ENCODE results near the gene GABRQ. TPM values are rescaled to one million over a fixed set of nuclear protein-coding genes. Genes with fewer than 3 reads are reported as not detected.

The GABRQ gene
- total RNA-seq, 6 donors from 2014 or later = not detected

GRCh38 chrX:152640034-152640818 lies 2.5 kb downstream of the GABRQ start:
- H3K27me3 ChIP-seq = peaks cover 0 to 14% (median 0%) of the 10 kb centered on the region in 4 donors
- TF ChIP-seq CTCF (IDR thresholded peaks at IDR 0.05) = no peak
- TF ChIP-seq POLR2A (IDR thresholded peaks at IDR 0.05) = no peak
- no peak for TF ChIP-seq POLR2AphosphoS5 (IDR thresholded peaks at IDR 0.05)
- no peak for TF ChIP-seq EP300 (IDR thresholded peaks at IDR 0.05)
- 72 to 89% methylated on average over 13 to 18 of the region's 18 CpGs for WGBS, 2 donors
- H3K9me3 ChIP-seq = no peaks in the 10 kb centered on the region
- H3K4me1 ChIP-seq = peaks cover 0 to 7% (median 0%) of the 10 kb centered on the region in 4 donors
- H3K36me3 ChIP-seq = no peaks in the 10 kb centered on the region
- no peak for ATAC-seq (ENCODE audit: low FRiP score in 2 of 2)
- no peak overlapping the region for H3K4me3 ChIP-seq
- no peak for DNase-seq
- H3K27ac ChIP-seq = no peak overlapping the region

- Histone ChIP-seq H3K27me3 (peaks cover 0 to 14% (median 0%) of the 10 kb centered on the region in 4 donors), H3K27ac (no peak overlapping the region), H3K36me3 (no peaks in the 10 kb centered on the region), H3K4me3 (no peak overlapping the region), H3K9me3 (no peaks in the 10 kb centered on the region), H3K4me1 (peaks cover 0 to 7% (median 0%) of the 10 kb centered on the region in 4 donors)
- DNase-seq (no peak), ATAC-seq (ENCODE audit: low FRiP score in 2 of 2) (no peak)
- 62 to 67% methylated on average over 9 to 10 of the region's 10 CpGs for WGBS, 2 donors
- TF ChIP-seq CTCF (IDR thresholded peaks at IDR 0.05) = no peak
- no peak for TF ChIP-seq EP300 (IDR thresholded peaks at IDR 0.05)
- no peak for TF ChIP-seq POLR2A (IDR thresholded peaks at IDR 0.05)
- TF ChIP-seq POLR2AphosphoS5 (IDR thresholded peaks at IDR 0.05) = no peak
Measured at GRCh38 chrX:152641256-152641875, 3.7 kb downstream of the GABRQ start.

GRCh38 chrX:152641996-152642395 lies 4.3 kb downstream of the GABRQ start:
- H3K4me1 ChIP-seq = peaks cover 0 to 7% (median 0%) of the 10 kb centered on the region in 4 donors
- no peak for DNase-seq
- peaks cover 0 to 14% (median 0%) of the 10 kb centered on the region in 4 donors for H3K27me3 ChIP-seq
- WGBS, 2 donors = 60 to 81% methylated on average over 6 of the region's 6 CpGs
- ATAC-seq (ENCODE audit: low FRiP score in 2 of 2) = no peak
- no peaks in the 10 kb centered on the region for H3K9me3 ChIP-seq
- no peak for TF ChIP-seq EP300 (IDR thresholded peaks at IDR 0.05)
- TF ChIP-seq POLR2A (IDR thresholded peaks at IDR 0.05) = no peak
- no peak for TF ChIP-seq POLR2AphosphoS5 (IDR thresholded peaks at IDR 0.05)
- TF ChIP-seq CTCF (IDR thresholded peaks at IDR 0.05) = no peak
- H3K27ac ChIP-seq = no peak overlapping the region
- H3K4me3 ChIP-seq = no peak overlapping the region
- no peaks in the 10 kb centered on the region for H3K36me3 ChIP-seq

GRCh38 chrX:152642931-152643564 lies 5.4 kb downstream of the GABRQ start:
- Histone ChIP-seq H3K27ac (no peak overlapping the region), H3K4me1 (peaks cover 0 to 2% (median 0%) of the 10 kb centered on the region in 4 donors), H3K27me3 (peaks cover 0 to 6% (median 0%) of the 10 kb centered on the region in 4 donors), H3K9me3 (no peaks in the 10 kb centered on the region), H3K36me3 (no peaks in the 10 kb centered on the region), H3K4me3 (no peak overlapping the region)
- ATAC-seq (ENCODE audit: low FRiP score in 2 of 2) (no peak), DNase-seq (no peak)
- WGBS, 2 donors = 76 to 84% methylated on average over 8 to 11 of the region's 11 CpGs
- no peak for TF ChIP-seq CTCF (IDR thresholded peaks at IDR 0.05)
